ENCODE data around the gene POU3F1.
A peak's percentile ranks its signal among the peaks of the same experiment; 100 is the strongest.

POU3F1 gene

DNA sequence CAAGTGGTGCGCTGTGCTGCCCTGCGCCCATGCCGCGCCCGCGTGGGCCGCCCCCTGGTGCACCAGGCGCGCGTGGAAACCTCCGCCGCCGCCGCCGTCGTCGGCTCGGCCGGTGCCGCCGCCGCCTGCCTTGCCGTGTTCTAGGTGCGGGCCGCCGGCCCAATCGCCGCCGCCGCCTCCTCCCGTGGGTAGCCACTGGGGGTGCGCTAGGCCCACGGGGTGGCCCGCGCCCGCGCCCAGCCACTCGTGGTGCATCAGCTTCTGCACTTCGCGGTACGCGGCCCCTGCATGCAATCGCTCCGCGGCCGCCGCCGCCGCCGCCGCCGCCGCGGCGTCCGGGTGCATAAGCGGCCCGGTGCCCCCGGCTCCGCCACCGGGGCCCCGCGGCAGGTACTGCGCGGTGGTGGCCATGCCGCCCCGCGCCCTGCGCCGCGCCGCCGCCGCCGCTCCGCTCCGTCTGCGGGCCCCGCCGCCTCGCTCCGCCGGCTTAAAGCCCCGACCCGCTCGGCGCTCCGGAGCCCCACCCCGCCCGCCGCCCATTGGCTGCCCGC lies at the start of gene POU3F1:
Gene POU3F1 (minus strand): TSS at position 461 of the 551 bp plus-strand sequence. CDS start 50 bp downstream, at position 411.
- no peak for DNase-seq

DNA sequence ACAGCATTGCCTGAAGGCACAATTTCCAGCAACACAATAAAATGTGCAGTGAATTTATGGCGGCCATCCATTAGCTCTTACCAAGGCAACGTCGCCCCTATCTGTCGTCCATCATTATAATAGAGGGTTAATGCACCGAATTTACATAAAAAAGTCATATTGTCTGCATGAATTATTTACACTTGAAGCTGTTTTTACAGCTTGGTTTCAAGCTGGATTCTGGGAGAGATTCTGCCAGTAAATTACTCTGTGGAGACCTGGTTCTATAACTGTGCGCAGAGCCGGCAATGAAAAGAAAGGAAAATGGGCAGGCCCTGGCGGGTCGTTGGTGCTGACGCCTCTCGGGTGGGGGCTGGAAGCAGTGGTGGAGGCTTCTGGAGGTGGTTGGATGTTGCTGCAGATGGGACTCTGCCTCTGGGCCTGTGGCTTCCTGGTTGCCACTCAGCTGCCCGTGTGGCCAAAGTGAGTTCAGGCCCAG lies 48.9 kb upstream of the POU3F1 start:
- peak; percentile 9 for DNase-seq

DNA sequence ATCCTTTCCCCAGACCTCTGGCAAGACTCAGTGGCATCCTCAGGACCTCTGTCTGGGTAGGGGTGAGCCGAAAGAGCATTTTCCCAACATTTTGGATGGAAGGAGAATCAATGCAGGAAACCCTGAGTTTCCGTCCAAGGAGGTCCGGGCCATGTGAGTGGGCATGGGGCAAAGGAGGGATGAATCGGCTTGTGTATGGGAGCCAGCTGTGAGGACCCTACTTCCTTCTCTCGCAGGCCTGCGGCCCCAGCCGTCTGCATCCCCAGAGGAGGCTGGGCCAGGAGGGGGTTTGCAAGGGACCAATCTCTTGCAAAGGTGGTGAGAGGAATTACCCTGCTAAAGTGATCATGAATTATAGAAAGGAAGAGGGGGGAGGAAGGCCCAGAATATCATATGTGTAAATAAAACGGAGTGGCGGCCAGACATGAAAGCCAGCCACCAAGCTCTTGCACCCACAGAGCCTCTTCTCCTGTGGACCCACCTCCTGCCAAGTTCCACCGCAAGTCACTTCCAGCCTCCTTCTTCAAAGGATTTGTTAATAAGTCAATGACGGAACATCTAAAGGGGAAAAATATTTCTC lies 48.2 kb upstream of the POU3F1 start:
- DNase-seq = no peak

DNA sequence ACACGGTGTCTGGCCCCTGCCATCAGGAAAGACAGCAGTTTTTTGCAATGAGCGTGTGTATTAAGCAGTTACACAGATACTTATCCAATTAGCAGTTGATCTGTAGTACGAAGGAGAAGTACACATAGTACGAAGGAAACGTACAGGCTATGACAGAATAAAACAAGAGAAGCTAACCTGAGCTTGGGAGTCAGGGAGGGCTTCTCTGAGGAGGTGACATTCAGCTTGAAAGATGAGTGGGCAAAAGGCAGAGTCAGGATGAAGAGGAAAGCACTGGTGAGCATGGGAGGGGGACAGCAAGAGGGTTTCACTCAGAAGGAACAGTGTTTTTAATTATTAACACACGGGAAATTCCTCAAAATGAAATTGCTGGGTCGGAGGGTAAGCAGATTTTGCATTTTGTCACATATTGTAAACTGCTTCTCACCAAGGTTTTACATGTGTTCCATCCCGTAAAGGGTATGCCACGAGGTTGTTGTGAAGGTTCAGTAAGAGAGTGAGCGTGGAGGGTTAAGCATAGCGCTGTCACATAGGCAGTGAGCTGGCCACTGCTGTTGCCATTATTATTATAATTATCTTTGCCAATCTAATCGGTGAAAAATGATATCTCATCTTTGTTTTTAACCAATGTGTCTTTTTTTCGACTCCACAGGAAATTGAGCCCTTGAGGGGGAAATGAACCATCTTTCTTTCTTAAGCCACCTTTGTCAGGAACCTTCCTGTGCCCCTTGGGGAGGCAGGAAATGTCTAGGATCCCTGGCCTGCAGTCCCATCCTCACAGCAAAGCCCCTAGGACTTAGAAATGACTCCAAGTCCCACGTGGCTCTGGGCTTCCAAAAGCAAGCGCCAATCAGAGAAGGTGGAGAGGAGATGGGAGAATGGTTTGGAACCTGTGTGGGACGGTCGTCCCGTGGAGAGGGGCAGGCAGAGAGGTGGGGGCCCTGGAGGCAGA lies 47.3 kb upstream of the POU3F1 start:
- no peak for DNase-seq

DNA sequence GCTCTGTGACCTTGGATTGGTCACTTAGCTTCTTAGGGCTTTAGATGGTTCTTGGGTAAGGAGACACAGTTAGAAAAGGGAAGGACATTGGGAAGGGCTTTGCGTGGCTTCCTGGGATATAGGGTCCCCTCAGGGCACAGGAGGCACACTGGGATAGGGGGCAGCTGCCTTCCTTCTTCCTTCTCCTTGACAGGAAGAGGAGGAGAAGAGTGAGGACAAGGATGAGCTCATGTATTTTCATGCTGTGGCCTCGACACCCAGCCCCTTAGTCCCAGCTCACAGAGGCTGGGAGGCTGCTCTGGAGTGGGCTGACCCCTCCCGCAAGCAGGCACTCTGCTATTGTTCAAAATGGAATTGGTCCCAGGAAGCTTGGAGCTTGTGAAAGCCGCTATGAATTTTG lies 45.7 kb upstream of the POU3F1 start:
- no peak for DNase-seq

DNA sequence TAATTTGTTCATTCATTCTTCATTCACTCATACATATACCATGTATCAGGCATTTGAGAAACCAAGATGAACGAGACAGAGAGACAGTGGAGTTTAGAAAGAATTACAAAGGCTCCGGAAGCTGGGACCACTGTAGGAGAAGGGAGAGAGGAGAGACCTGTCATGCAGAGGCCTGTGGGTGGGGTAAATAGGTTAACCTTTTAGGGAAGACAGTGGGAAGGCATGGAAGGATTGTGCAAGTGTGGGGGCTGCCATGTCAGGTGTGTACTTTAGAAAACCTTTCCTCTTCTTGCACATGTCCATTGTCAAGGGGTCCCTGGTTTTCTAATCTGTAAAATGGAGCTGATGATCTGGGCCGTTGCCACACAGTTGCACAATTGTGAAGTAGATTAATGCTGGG lies 44.2 kb upstream of the POU3F1 start:
- DNase-seq = no peak

DNA sequence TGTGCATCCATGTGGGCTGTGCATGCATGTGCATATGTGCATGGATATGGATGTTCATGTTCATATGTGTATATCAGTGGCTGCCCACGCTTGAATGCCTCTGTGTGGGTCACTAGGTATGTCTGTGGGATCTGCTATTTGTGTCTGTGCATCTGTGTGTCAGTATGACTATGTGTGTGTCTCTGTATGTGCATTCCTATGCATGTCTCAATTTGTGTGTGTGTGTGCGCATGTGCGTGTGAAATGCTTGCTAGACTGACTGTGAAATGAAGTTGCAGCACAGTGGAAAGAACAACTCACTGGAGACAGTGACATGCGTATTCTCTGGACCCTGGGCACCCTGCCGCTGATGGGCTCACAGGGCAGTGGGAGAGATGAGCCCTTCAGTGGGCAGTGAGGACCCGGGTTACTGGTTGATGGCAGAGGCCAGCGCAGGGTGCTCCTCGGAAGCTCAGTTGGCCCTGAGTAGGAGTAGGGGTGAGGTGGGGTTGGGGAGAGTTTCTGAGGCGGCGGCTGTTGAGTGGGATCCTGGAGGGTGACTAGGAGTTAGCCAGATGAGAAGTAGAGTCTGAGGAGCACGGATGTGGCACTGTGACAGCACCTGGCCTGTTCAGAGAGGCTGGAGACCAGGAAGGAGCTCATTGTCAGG lies 43.2 kb upstream of the POU3F1 start:
- no peak for DNase-seq

DNA sequence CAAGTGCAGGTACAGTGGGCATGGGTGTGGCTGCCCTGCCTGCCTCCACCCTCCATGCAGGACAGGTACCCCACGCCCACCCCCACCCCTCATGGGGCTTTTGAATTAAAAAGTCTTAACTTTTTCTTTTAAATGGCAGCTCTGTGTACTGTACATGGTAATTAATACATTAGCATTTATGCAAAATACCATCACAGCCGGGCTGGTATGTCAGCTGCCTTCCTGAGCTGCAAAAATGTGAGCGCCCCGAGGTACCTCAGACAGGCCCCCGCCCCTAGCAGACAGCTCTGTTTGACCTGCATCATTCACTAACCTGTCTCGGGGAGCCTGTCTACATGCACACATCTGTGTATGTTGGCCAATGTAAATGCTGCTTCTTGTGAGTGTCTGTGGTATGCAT lies 42.2 kb upstream of the POU3F1 start:
- DNase-seq = no peak

DNA sequence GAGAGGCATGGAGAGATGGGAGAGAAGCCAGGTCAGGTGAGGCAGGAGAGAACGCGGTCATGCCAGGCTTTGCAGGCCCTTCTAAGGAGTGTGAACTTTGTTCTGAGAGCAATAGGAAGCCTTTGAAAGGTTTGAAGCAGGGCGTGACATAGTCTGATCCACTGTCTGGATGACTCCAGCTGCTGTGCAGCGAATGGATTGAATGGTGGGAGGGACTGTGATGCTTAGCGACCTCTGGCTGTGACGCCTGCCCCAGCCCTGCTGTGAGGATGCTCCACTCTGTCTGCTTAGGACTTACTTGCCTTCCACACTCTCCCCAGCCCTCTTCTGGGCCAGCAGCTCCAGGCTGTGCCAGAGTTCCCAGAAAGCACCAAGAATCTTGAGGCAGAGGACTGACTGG lies 41.8 kb upstream of the POU3F1 start:
- no peak for DNase-seq

DNA sequence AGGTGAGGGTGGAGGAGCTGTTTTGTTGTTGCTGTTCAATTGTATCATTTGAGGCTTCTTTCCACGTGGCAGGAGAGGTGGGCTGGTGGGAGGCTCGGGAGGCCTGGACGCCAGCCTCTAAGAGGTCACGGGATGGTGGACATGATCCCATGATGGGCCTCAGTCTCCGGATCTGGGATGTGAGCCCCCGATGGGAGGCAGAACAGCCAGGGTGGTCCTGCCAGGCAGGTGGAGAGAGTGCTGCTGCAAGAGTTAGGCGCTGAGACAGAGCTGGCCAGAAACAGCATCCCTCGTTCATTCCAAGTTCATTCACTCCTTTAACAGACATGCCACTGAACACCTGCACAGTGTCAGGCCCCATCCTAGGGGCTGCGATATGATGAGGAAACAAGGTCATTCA lies 41.1 kb upstream of the POU3F1 start:
- no peak for DNase-seq

DNA sequence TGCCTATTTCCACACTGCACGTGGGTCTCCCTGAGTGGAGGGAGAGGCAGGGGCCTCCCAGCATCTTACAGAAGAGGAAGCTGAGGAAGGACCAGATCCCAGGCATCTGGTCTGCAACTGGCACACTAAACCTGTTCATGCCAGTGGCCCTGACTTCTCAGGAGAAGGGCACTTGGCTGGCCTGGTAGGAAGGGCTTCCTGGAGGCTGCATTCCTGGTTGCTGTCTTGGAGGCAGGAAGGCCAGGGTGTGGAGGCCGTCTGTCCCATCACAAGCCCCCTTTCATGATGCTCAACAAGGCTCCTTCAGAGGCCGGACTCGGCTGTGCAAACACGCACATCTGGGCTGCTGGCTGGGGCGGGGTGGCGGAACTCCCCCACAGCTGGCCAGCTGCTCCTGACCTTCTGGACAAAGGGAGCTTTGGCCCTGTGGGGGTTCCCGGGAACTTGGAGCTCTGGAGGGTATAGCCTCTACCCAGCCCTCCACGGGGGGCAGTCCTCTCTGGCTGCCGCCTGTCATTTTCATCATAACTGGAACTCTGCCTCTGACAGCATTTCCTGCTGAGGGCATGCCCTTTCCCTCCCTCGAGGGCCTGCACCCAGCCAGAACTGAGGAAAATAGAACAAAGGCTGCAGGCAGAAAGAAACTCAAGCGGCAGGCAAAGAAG lies 39.2 kb upstream of the POU3F1 start:
- no peak for DNase-seq

DNA sequence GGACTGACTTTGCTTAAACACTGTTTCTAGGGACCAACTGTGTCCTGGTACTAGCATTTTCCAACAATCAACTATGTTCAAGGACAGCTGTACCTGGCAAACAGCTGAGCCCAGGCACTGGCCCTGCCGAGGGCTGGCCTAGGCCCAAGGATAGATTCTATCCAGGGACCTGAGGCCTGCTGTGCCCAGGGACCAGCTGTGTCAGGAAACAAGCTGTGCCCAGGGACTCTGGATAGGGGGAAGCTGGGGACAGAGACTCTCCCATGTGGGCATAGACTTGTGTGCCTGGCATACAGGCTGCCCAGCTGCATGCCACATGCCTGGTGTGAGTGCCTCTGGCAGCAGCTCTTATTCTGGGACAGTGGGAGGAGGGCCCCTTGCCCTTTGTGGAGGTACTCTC lies 38.1 kb upstream of the POU3F1 start:
- DNase-seq = no peak

DNA sequence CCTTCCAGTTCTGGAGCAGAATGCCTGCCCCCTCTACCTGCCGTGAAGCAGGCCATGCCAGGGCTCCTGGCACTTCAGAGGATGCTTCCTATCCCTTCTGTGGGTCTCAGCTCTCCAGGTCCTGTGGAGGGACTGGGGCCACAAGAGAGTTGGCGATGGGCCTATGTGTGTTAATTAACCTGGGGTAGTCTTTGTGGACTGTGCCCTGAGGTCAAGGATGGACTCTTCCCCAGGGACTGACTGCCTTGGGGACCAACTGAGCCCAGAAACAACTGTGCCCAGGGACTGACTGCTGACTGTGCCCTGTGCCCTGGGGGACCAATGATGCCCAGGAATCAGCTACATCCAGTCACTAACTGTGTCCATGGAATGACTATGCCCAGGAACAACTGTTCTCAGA lies 37.5 kb upstream of the POU3F1 start:
- no peak for DNase-seq

DNA sequence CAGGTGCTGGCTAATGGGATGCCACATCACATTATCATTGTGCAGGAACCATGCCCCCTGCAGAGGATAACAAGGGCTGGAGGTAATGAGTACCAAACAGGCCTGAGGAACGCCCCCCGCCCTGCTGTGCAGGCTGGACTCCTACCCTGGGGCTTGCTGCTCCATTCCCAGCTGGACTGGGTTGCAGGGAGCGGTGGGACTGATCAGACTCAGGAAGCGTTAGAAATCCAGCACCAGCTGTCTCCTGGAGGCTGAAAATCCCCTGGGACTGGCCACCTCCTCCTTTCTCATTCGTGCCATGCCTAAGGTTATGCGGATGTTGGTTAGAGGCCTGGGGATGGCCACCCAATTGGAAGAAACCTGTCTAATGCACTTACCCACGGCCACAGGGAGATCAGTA lies 36.9 kb upstream of the POU3F1 start:
- DNase-seq = no peak

DNA sequence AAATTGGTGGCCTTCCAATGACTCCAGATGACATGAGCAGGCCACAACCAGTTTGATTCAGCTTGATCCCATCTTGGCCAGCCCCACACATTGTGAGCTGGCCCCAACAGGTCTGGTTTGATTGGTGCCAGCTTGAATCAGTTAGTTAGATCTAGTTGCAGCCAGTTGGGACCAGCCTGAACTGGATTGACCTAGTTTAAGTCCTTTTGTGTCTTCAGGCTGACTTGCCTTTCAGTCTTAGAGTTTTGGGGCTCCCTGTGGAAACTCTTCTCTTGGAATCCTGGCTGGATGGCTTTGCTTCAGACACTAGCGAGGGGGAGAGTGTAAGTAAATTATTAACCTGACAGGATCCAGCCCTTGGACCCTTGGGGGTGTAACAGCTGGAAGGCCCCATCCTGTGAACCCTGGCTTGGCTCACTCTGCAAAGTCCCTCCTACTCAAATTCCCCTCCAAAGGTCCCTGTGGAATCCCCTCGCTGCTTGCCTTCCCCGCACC lies 36.2 kb upstream of the POU3F1 start:
- DNase-seq = no peak

DNA sequence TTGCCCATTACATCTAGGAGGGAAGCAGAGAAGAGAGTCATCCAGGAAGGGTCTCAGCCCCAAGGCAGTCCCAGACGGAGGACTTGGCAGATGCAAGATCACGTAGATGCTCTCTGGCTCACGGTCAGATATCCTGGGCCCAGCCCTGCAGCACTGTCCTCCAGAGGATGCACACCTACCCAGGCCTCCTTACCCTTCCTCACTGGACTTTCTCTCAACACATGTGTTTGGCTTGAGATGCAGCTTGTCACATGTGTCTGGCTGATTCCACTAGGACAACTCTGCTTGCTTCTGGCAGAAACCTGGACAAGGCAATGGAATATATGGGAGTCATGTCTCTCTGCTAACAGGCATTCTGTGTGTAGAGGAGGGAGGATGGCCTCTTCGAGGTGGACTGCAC lies 32.4 kb upstream of the POU3F1 start:
- DNase-seq = no peak

DNA sequence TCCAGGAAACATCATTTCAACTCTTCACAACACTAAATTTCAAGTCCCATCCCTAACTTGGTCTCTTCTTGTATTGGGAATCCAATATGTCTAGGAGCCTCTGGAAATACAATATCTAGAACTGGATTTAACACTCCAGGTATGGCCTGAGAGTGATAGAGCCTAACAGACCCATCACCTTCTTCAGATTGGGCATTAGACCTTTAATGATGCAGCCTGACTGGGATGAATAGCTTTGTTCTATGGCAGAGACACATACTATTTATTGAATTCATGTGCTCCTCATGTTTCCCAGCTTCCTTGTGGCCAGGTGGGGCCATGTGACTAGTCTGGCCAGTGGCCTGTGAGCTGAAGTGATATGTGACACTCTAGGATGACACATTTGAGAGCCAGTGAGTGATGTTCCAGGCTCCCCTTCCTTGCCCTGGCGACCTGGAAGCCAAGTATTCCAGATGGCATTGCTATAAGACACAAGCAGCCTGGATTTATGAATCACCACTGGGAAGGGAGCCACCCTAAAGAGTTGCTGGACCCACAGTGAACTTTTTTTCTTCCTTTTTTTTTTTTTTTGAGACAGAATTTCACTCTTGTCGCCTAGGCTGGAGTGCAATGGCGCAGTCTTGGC lies 31.0 kb upstream of the POU3F1 start:
- DNase-seq = no peak

DNA sequence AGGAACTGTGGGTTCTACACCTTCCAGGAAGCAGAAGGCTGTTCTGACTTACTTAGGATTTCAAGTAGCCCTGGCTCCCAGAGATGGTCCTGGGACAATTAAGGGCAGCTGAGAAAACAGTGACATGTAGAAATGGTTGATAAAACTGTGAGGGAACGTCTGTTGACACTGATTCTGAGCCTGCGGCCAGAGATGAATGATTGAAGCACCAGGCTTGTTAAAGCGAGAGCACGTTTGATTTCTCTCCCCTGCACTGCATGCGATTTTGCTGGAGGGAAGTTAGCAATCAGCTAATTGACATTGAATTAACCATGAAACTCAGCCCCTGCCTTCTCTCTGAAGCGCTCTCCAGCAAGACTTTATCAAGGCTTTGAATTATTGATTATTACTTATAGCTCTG lies 29.9 kb upstream of the POU3F1 start:
- peak; percentile 34 for DNase-seq

DNA sequence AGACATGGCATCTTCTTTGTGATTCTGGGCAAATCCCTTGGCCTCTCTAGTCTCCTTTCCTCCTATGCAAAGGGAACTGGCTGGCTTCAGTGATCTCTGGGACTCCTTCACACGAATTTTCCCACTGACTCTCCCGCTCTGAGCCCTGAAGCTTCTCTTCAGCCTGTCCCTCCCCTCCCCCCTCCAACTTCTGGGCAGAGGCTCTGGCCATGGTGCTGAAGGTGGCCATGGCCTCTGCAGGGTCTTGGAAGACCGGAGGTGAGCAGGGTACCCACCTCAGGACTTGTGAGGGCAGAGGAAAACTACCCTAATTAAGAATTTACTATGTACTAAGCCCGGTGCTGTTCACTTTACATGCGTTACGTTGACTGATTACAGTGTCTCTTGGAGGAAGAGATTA lies 29.4 kb upstream of the POU3F1 start:
- DNase-seq = no peak

DNA sequence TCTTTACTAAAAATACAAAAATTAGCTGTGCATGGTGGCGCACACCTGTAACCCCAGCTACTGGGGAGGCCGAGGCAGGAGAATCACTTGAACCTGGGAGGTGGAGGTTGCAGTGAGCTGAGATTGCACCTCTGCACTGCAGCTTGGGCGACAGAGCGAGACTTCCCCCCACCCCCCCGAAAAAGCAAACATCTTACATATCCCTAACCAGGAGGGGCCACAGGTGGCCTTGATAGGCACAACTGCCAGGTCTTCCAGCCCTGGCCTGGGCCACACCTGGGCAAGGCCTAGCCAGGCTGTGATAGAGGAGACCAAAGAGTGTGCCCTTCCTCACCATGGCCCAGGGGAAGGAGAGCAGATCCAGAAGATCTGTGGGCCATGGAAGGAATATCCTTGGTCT lies 28.6 kb upstream of the POU3F1 start:
- no peak for DNase-seq

DNA sequence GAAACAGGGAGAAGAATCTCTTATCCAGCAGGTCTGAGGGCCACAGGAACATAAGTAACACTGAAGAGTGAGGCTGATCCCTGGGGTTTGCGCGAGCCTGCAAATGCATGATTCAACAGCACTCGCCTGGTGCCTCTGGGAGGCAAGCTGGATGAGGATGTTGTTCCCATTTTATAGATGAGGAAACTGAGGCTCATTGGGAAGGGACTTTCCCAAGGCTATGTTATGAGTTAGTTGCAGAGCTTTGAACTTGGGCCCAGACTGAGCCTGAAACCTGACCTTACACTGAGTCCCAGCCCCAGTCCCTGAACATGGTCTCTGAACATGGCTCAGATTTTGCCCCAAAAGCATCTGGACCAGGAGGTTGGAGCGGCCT lies 27.7 kb upstream of the POU3F1 start:
- DNase-seq = no peak

DNA sequence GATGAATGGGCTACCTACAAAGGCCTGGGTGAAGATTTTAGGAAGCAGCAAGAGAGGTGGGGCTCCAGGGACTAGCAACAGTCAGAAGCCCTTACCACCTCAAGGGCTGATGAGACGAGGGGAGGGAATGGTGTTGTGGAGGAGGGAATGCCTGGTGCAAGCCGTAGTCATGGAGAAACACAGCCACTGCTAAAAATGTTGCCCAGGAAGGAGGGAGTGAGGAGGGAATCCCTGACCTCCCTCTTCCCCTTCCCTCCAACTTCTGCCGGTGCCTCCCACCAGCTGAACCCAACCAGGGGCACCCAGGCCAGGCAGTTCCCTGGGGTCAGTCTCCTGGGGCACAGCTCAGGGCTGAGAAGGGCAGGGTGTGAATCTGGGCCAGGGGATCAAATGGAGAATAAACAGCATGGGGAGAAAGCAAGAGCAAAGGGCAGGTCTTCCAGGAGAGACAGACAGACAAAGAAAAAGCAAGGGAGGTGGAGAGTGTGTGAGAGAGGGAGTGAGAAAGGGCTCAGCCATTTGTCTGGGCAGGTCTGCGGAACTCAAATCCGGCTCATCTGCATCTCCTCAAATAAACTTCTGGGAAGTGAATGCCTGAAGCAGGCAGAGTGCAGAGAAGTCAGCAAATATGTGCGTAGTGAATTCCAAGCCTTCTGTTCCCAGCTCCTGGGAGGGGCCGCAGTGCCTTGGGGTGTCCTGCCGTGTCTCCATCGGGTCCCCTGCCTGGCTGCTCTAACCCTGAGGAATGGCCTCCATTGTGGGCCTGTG lies 27.1 kb upstream of the POU3F1 start:
- no peak for DNase-seq
